ENCODE measurements around the gene CD177.

- TF ChIP-seq CTCF (IDR thresholded peaks at IDR 0.05) (no peak), EP300 (IDR thresholded peaks at IDR 0.05) (no peak)
Observed at GRCh38 chr19:43337737-43338136, 15.7 kb upstream of the CD177 start.
